Aortic smooth muscle cell (primary cell): ENCODE measurements around the gene RNU6-1. TPM values are rescaled to one million over a fixed set of nuclear protein-coding genes. Genes with fewer than 3 reads are reported as not detected.

ENCODE experiments used
- total RNA-seq: library from RNA; depleted of rRNA; stranded (reverse); fragments of >200 nt; gene quantifications from 2 replicates; pipeline ENCODE4 v1.2.3, GENCODE V29; 2014

Gene RNU6-1
- not detected in 2 replicates for total RNA-seq

GRCh38 chr15:67839929-67840748, at the start of gene RNU6-1:
TSS of gene RNU6-1 (minus strand) at chr15:67840045.

DNA sequence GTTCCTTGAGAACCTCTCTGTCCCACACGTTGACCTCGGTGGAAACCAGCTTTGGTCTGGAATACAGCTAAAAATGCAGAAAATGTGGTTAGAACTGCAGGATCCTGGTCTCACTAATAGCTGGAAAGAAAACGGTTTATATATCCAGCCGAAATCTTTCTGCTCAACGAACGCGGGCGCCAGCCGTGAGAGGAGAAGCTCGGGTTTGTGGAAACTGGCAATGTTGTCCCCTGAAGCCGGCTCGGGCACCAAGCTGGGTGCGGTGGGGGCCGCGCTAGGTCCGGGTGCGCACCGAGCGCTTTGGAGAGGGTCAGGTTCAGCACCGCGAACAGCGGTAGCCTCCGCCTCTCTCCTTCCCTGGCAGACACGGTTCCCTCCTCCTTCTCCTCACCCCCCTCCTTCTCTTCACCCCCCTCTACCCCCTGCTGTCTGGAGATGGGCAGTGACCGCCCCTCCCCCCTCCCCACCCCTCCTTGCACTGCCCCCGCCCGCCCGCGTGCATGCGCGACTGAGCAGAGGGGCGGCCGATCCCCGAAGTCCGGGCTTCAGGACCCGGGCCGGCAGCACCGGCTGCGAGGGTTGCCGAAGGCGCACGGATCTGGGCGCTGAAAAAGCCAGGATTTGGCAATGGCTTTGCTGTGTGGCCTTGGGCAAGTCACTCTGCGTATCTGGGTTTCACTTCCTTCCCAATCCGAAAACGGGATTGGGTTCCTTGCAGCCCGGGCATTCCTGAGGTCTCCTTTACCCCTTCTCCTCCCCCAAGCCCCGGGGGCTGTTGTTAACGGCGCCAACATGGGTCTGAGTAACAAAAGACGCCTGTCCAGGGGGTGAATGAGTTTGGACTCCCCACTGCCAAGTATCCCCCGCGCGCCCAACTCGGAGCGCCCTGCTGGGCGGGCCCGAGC, 14.6 kb downstream of the RNU6-1 start, which contains the start of gene SKOR1:
TSS of gene SKOR1 (plus strand) at position 534 of the 905 bp plus-strand sequence. CDS start at position 628, 94 bp downstream.

Other genes with a start within 250 kb of the RNU6-1 start
- gene SKOR1, start 14.5 kb downstream of the RNU6-1 start, total RNA-seq: under 0.01 and 0.19 TPM in 2 replicates
- gene PIAS1, start 214.3 kb upstream of the RNU6-1 start, total RNA-seq: 10.2 and 16.0 TPM in 2 replicates